ENCODE results near the gene CBFA2T2.
A peak's percentile ranks its signal among the peaks of the same experiment; 100 is the strongest.
"Not testable (repeated sequence)": the region's sequence is repeated elsewhere in the genome, so short reads cannot be mapped to it uniquely, and the experiment has no call there.

The CBFA2T2 gene

DNA sequence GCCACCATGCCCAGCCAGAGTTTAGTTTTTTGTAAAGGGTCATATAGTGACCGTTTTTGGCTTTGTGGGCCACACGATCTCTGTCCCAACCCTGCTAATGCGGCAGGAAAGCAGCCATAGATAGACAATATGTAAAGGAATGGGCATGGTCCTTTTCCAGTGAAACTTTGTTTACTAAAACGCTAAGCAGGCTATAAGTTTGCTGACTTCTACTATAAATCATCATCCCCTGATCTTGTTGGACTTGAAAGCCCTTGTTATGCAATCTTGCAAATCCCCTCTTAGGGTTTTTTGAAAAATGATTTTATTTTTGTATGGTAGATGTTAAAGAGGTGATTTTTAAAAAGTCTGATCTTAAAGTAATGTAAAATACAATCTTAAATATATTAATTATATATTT is 63.6 kb downstream of the CBFA2T2 start:
- H3K9me3 ChIP-seq (ENCODE audit: control insufficient read depth, insufficient read depth, low read depth, low read length), result no peaks in the 10 kb centered on the region
- H3K4me1 ChIP-seq (ENCODE audit: control insufficient read depth, insufficient read depth, low read length), result peaks cover 10% of the 10 kb centered on the region; the same call in 1 of the 2 replicates
- H3K27ac ChIP-seq (ENCODE audit: low read depth, low read length), result no peak overlapping the region
- no peaks in the 10 kb centered on the region for H3K27me3 ChIP-seq (ENCODE audit: control insufficient read depth, insufficient read depth, low read length)
- no peaks in the 10 kb centered on the region for H3K36me3 ChIP-seq (ENCODE audit: control insufficient read depth, insufficient read depth, low read length)
- H3K4me3 ChIP-seq (ENCODE audit: low read depth, low read length), result no peak overlapping the region
- no peak overlapping the region for H3K9ac ChIP-seq (ENCODE audit: low read length)

DNA sequence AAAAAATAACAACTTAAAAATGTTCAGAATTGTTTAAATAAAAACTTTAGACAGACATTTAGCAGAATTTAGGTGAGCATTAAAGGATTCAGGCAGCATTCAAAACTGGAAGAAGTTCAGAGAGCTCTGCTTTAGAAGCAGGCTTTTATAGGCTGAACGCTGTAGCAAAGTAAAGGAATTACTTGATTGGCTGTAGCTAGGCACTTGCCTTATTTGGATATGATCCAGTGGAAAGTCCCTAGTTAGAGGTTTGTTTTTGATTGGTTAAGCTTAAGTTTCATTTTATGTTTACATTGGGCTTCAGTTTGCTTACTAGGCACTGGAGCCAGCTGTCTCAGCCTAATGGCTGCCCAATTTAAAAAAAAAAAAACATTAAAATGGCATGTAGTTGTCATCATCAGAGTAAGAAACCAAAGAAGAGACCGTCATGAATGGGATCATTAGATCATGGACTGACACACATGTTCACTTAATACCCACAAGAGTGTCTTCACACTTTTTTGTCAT is 65.1 kb downstream of the CBFA2T2 start:
- Histone ChIP-seq H3K9ac (ENCODE audit: low read length) (no peak overlapping the region), H3K27ac (ENCODE audit: low read depth, low read length) (peak overlapping the region; percentile 36; the same call in 1 of the 2 replicates), H3K4me3 (ENCODE audit: low read depth, low read length) (no peak overlapping the region), H3K4me1 (ENCODE audit: control insufficient read depth, insufficient read depth, low read length) (peaks cover 10% of the 10 kb centered on the region; the same call in 1 of the 2 replicates), H3K36me3 (ENCODE audit: control insufficient read depth, insufficient read depth, low read length) (no peaks in the 10 kb centered on the region), H3K9me3 (ENCODE audit: control insufficient read depth, insufficient read depth, low read depth, low read length) (no peaks in the 10 kb centered on the region), H3K27me3 (ENCODE audit: control insufficient read depth, insufficient read depth, low read length) (no peaks in the 10 kb centered on the region)

DNA sequence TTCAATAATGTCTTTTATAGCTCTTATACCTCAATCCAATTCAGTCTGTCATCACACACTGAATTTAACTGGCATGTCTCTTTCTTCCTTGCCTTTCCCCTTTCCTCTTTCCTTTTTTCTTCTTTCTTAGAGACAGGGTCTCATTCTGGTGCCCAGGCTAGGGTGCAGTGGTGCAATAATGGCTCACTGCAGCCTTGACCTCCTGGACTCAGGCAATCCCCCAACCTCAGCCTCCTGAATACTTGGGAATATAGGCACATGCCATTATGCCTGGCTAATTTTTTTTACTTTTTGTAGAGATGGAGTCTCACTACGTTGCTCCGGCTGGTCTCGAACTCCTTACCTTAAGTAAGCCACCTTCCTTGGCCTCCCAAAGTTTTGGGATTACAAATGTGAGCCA is 65.9 kb downstream of the CBFA2T2 start:
- H3K4me3 ChIP-seq (ENCODE audit: low read depth, low read length), result no peak overlapping the region
- no peaks in the 10 kb centered on the region for H3K36me3 ChIP-seq (ENCODE audit: control insufficient read depth, insufficient read depth, low read length)
- no peak overlapping the region for H3K9ac ChIP-seq (ENCODE audit: low read length)
- H3K27ac ChIP-seq (ENCODE audit: low read depth, low read length), result peak overlapping the region; percentile 18; the same call in 1 of the 2 replicates
- H3K27me3 ChIP-seq (ENCODE audit: control insufficient read depth, insufficient read depth, low read length), result no peaks in the 10 kb centered on the region
- no peaks in the 10 kb centered on the region for H3K9me3 ChIP-seq (ENCODE audit: control insufficient read depth, insufficient read depth, low read depth, low read length)
- peaks cover 10% of the 10 kb centered on the region; the same call in 1 of the 2 replicates for H3K4me1 ChIP-seq (ENCODE audit: control insufficient read depth, insufficient read depth, low read length)

DNA sequence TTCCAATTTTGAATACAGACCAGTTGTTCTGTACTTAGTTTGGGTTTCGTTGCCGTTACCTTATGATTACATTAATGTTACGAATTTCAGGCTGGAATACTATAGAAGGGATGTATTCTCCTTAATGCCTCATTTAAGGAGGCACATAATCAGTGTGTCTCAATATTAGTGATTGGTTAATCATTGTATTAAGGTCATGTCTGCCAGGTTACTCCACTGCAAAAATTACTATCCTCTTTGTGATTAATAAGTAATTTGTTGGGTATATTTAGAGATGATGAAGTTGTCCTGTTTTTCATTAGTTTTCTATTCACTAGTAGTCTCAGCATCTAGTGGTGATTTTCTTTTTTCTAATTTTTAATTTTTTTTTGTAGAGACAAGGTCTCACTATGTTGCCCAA is 66.3 kb downstream of the CBFA2T2 start:
- Histone ChIP-seq H3K27ac (ENCODE audit: low read depth, low read length) (peak overlapping the region; percentile 18; the same call in 1 of the 2 replicates), H3K4me1 (ENCODE audit: control insufficient read depth, insufficient read depth, low read length) (peaks cover 10% of the 10 kb centered on the region; the same call in 1 of the 2 replicates)

DNA sequence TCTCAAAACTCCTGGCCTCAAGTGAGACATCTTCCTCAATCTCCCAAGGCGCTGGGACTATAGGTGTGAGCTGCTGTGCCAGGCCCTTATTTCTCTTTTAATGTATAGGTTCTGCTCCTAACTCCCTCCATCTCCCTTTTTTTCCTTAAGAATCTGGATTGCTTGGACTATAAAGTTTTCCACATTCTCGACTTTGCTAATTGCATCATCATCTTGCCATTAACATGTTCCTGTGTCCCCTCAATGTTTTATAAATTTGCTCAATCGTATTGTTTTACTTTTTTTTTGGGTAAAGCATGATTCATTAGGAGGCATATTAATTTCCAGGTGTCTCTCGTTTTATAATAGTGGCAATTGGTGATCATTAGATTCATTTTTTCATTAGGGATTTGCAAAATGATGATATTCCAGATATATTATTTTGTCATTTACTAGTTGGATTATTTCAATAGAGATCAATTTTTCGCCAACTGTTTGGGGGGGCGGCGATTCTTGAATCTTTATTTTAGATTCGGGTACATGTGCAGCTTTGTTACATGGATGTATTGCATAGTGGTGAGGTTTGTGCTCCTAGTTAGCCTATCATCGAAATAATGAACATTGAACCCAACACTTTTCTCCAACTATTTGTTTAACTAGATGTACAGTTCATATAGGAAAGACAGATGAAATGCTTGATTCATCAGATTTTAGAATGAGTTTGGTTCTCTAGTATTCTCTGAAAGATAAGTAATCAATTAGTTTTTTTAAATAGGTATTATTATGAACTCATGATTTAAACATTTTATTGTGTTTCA is 68.7 kb downstream of the CBFA2T2 start:
- H3K9ac ChIP-seq (ENCODE audit: low read length), result no peak overlapping the region
- H3K9me3 ChIP-seq (ENCODE audit: control insufficient read depth, insufficient read depth, low read depth, low read length), result no peaks in the 10 kb centered on the region
- H3K4me1 ChIP-seq (ENCODE audit: control insufficient read depth, insufficient read depth, low read length), result peaks cover 15% of the 10 kb centered on the region
- H3K27me3 ChIP-seq (ENCODE audit: control insufficient read depth, insufficient read depth, low read length), result no peaks in the 10 kb centered on the region
- no peak overlapping the region for H3K27ac ChIP-seq (ENCODE audit: low read depth, low read length)
- H3K4me3 ChIP-seq (ENCODE audit: low read depth, low read length), result no peak overlapping the region
- H3K36me3 ChIP-seq (ENCODE audit: control insufficient read depth, insufficient read depth, low read length), result no peaks in the 10 kb centered on the region

More for the DNA sequence above, 66.3 kb downstream of the CBFA2T2 start:
- H3K9ac ChIP-seq (ENCODE audit: low read length), result no peak overlapping the region
- no peaks in the 10 kb centered on the region for H3K9me3 ChIP-seq (ENCODE audit: control insufficient read depth, insufficient read depth, low read depth, low read length)
- no peaks in the 10 kb centered on the region for H3K36me3 ChIP-seq (ENCODE audit: control insufficient read depth, insufficient read depth, low read length)
- H3K27me3 ChIP-seq (ENCODE audit: control insufficient read depth, insufficient read depth, low read length), result no peaks in the 10 kb centered on the region
- no peak overlapping the region for H3K4me3 ChIP-seq (ENCODE audit: low read depth, low read length)

DNA sequence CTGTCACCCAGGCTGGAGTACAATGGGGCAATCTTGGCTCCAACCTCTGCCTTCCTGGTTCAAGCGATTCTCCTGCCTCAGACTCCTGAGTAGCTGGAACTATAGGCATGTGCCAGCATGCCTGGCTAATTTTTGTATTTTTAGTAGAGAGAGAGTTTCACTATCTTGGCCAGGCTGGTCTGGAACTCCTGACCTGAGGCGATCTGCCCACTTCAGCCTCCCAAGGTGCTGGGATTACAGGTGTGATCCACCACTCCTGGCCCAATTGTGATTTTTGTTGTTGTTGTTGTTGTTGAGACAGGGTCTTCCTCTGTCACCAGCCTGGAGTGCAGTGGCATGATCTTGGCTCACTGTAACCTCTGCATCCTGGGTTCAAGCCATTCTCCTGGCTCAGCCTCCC is 69.3 kb downstream of the CBFA2T2 start:
- H3K4me3 ChIP-seq (ENCODE audit: low read depth, low read length), result no peak overlapping the region
- H3K27ac ChIP-seq (ENCODE audit: low read depth, low read length), result no peak overlapping the region
- no peaks in the 10 kb centered on the region for H3K27me3 ChIP-seq (ENCODE audit: control insufficient read depth, insufficient read depth, low read length)
- H3K9me3 ChIP-seq (ENCODE audit: control insufficient read depth, insufficient read depth, low read depth, low read length), result no peaks in the 10 kb centered on the region
- no peak overlapping the region for H3K9ac ChIP-seq (ENCODE audit: low read length)
- peaks cover 13% of the 10 kb centered on the region for H3K4me1 ChIP-seq (ENCODE audit: control insufficient read depth, insufficient read depth, low read length)
- H3K36me3 ChIP-seq (ENCODE audit: control insufficient read depth, insufficient read depth, low read length), result no peaks in the 10 kb centered on the region

DNA sequence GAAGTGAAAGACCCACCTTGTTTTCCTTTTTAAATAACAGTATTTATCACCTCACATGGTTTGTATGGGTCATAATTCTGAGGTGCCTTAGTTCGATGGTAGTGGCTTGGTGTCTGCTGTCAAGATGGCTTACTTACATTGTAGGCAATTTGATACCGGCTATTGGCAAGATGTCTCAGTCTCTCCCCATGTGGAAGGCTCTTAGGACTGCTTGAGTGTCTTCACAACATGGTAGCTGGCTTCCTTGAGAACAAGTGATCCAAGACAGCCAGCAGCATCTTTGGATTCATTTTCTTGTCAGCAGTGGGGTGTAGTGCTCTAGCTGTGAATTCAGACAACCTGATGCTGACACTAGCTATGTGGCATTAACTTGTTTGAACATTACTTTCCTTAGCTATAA is 70.1 kb downstream of the CBFA2T2 start:
- H3K36me3 ChIP-seq (ENCODE audit: control insufficient read depth, insufficient read depth, low read length), result no peaks in the 10 kb centered on the region
- no peak overlapping the region for H3K27ac ChIP-seq (ENCODE audit: low read depth, low read length)
- no peak overlapping the region for H3K9ac ChIP-seq (ENCODE audit: low read length)
- H3K4me1 ChIP-seq (ENCODE audit: control insufficient read depth, insufficient read depth, low read length), result peaks cover 10% of the 10 kb centered on the region
- no peaks in the 10 kb centered on the region for H3K27me3 ChIP-seq (ENCODE audit: control insufficient read depth, insufficient read depth, low read length)
- no peaks in the 10 kb centered on the region for H3K9me3 ChIP-seq (ENCODE audit: control insufficient read depth, insufficient read depth, low read depth, low read length)
- no peak overlapping the region for H3K4me3 ChIP-seq (ENCODE audit: low read depth, low read length)

DNA sequence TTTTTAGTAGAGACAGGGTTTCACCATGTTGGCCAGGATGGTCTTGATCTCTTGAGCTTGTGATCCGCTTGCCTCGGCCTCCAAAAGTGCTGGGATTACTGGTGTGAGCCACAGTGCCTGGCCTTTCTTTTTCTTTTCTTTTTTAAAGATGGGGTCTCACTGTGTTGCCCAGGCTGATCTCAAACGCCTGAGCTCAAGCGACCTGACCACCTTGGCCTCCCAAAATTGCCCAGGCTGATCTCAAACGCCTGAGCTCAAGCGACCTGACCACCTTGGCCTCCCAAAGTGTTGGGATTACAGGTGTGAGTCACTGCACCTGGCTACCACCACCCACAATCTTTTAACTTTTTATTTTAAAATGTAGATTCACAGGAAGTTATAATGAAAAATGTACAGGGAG is 71.2 kb downstream of the CBFA2T2 start:
- H3K36me3 ChIP-seq (ENCODE audit: control insufficient read depth, insufficient read depth, low read length); H3K27me3 ChIP-seq (ENCODE audit: control insufficient read depth, insufficient read depth, low read length); H3K4me1 ChIP-seq (ENCODE audit: control insufficient read depth, insufficient read depth, low read length); H3K9me3 ChIP-seq (ENCODE audit: control insufficient read depth, insufficient read depth, low read depth, low read length); H3K9ac ChIP-seq (ENCODE audit: low read length); H3K4me3 ChIP-seq (ENCODE audit: low read depth, low read length); H3K27ac ChIP-seq (ENCODE audit: low read depth, low read length): not testable (repeated sequence)

DNA sequence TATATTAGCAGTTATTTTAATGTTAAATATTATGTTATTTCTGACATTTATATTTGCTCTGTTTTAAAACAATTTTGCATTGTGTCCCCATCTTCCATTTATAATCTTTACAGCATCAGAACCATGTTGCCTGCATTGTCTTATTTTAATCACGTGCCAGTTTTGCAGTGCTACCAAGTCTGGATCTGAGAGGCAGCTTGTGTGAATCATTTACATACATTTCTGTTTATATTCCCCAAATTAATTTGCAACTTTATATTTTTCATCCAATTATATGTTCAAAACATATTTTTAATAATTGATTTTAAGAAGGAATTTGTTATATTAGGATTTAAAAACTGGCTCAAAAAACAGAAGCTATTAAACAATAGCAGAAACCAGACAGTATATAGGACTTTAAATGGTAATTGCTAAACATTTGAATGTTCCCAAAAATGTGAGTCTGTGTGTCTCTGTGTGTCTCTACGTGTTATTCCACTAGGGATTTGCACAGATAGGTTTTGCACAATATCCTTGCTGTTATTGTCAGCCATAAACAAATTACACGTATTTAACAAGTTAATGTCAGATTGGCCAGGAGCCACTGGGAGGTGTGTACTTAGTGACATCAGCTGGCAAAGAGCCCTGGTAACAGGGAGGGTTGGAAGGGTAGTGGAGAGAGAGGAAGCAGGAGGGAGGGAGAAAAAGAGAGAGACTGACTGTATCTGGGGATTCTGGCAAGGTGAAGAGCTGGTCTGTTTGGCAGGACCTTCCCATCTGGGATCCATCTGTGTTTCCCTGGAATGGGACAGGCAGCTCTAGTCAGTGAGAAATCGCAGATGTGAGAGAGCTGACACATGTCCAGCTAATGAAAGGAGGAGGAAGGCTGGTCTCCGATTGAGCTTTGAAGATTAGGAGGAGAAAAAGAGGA is 72.1 kb downstream of the CBFA2T2 start:
- no peak overlapping the region for H3K4me3 ChIP-seq (ENCODE audit: low read depth, low read length)

DNA sequence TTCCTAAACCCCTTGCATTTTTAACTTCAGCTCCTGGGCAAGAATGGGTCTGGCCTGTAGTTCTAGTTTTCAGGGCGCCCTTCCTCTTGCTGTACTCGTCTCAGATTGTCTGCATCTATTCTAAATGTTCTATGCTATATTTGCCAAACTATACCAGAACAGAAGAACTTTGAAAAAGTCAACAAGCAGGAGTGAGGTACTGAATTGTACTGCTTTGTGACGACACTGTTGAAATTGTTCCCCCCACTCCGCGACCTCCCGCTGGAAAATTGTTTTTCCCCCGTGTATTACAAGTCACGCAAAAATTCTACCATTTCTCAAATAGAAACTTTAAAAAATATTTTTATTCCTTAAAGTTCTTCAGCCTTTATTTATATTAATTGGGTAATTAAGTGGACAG is 73.9 kb downstream of the CBFA2T2 start:
- Histone ChIP-seq H3K9ac (ENCODE audit: low read length) (no peak overlapping the region), H3K36me3 (ENCODE audit: control insufficient read depth, insufficient read depth, low read length) (no peaks in the 10 kb centered on the region), H3K4me1 (ENCODE audit: control insufficient read depth, insufficient read depth, low read length) (peaks cover 14% of the 10 kb centered on the region), H3K4me3 (ENCODE audit: low read depth, low read length) (no peak overlapping the region), H3K27ac (ENCODE audit: low read depth, low read length) (no peak overlapping the region), H3K27me3 (ENCODE audit: control insufficient read depth, insufficient read depth, low read length) (no peaks in the 10 kb centered on the region), H3K9me3 (ENCODE audit: control insufficient read depth, insufficient read depth, low read depth, low read length) (no peaks in the 10 kb centered on the region)

More for the DNA sequence above, 72.1 kb downstream of the CBFA2T2 start:
- Histone ChIP-seq H3K9ac (ENCODE audit: low read length) (no peak overlapping the region), H3K27ac (ENCODE audit: low read depth, low read length) (no peak overlapping the region), H3K27me3 (ENCODE audit: control insufficient read depth, insufficient read depth, low read length) (no peaks in the 10 kb centered on the region), H3K4me1 (ENCODE audit: control insufficient read depth, insufficient read depth, low read length) (peaks cover 5% of the 10 kb centered on the region), H3K9me3 (ENCODE audit: control insufficient read depth, insufficient read depth, low read depth, low read length) (no peaks in the 10 kb centered on the region), H3K36me3 (ENCODE audit: control insufficient read depth, insufficient read depth, low read length) (no peaks in the 10 kb centered on the region)
